ENCODE results near the gene PITPNM1. TPM values are rescaled to one million over a fixed set of nuclear protein-coding genes. Genes with fewer than 3 reads are reported as not detected.

PITPNM1 gene
- total RNA-seq, 1 experiment from 2014 or later = 70.4 TPM

DNA sequence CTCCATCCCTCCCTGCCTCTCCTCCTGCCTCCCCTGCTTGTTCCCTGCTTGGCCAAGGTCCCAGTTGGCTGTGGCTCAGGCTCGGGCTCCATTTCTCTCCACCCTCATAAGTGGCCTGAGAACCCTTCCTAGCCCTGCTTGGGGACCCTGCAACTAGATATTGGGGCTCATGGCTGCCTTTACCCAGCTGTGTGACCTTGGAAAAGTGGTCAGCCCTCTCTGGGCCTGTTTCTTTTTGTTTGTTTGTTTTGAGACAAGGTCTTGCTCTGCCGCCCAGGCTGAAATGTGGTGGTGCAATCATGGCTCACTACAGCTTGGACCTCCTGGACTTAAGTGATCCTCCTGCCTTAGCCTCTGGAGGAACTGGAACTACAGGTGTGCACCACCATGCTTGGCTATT, 38.4 kb upstream of the PITPNM1 start:
- BruUV-seq (replicated peaks) = no TSS peak

DNA sequence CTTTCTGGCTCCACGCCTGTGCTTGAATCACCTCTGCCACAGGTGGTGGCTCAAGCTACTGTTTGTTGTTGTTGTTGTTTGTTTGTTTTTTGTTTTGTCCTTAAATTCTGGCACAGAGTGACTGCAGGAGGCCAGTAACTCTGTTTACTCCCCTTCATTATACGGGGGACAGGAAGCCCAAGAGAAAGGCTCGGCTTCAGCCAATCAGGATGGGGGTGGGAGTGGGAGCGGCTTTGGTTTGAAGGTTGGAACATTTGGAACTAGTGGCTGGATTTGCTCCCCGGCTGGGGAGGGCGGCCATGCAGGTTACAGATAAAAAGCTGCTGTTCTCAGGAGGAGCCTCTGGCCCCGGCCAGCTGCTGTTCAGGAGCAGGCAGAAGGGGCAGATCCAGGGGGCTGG, 37.8 kb upstream of the PITPNM1 start:
- POLR2A ChIA-PET = no interaction called here
- Histone ChIP-seq H3K27me3 (ENCODE audit: control insufficient read depth, insufficient read depth, low read length) (no peaks in the 10 kb centered on the region), H3K36me3 (ENCODE audit: control insufficient read depth, insufficient read depth, low read length) (no peaks in the 10 kb centered on the region), H3K4me3 (ENCODE audit: low read depth in 2 of 2, low read length in 2 of 2) (no peak overlapping the region), H3K4me1 (ENCODE audit: control insufficient read depth, insufficient read depth, low read length) (peaks cover 3% of the 10 kb centered on the region; the same call in 1 of the 2 replicates), H3K27ac (ENCODE audit: low read length) (no peak overlapping the region), H3K9me3 (ENCODE audit: control insufficient read depth, insufficient read depth, low read depth, low read length) (no peaks in the 10 kb centered on the region)
- CTCF ChIA-PET = no interaction called here
- in situ Hi-C loops (cut with HindIII; ENCODE audit: low pct_unique_long_range_greater_than_20kb, low sequenced_read_pairs) = no loop called here
- TF ChIP-seq POLR2AphosphoS5 (IDR thresholded peaks at IDR 0.05; ENCODE audit: low read depth, low read length) = no peak
- TF ChIP-seq, protein P1, sequence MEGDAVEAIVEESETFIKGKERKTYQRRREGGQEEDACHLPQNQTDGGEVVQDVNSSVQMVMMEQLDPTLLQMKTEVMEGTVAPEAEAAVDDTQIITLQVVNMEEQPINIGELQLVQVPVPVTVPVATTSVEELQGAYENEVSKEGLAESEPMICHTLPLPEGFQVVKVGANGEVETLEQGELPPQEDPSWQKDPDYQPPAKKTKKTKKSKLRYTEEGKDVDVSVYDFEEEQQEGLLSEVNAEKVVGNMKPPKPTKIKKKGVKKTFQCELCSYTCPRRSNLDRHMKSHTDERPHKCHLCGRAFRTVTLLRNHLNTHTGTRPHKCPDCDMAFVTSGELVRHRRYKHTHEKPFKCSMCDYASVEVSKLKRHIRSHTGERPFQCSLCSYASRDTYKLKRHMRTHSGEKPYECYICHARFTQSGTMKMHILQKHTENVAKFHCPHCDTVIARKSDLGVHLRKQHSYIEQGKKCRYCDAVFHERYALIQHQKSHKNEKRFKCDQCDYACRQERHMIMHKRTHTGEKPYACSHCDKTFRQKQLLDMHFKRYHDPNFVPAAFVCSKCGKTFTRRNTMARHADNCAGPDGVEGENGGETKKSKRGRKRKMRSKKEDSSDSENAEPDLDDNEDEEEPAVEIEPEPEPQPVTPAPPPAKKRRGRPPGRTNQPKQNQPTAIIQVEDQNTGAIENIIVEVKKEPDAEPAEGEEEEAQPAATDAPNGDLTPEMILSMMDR (IDR thresholded peaks at IDR 0.05) = no peak
- TF ChIP-seq SIN3A (IDR thresholded peaks at IDR 0.05; ENCODE audit: borderline replicate concordance, insufficient read depth, low read depth, low read length) = no peak
- TF ChIP-seq, protein P2, sequence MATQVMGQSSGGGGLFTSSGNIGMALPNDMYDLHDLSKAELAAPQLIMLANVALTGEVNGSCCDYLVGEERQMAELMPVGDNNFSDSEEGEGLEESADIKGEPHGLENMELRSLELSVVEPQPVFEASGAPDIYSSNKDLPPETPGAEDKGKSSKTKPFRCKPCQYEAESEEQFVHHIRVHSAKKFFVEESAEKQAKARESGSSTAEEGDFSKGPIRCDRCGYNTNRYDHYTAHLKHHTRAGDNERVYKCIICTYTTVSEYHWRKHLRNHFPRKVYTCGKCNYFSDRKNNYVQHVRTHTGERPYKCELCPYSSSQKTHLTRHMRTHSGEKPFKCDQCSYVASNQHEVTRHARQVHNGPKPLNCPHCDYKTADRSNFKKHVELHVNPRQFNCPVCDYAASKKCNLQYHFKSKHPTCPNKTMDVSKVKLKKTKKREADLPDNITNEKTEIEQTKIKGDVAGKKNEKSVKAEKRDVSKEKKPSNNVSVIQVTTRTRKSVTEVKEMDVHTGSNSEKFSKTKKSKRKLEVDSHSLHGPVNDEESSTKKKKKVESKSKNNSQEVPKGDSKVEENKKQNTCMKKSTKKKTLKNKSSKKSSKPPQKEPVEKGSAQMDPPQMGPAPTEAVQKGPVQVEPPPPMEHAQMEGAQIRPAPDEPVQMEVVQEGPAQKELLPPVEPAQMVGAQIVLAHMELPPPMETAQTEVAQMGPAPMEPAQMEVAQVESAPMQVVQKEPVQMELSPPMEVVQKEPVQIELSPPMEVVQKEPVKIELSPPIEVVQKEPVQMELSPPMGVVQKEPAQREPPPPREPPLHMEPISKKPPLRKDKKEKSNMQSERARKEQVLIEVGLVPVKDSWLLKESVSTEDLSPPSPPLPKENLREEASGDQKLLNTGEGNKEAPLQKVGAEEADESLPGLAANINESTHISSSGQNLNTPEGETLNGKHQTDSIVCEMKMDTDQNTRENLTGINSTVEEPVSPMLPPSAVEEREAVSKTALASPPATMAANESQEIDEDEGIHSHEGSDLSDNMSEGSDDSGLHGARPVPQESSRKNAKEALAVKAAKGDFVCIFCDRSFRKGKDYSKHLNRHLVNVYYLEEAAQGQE (IDR thresholded peaks at IDR 0.05; ENCODE audit: insufficient read depth in 1 of 2, low read depth in 2 of 2, low read length in 1 of 2) = no peak
- TF ChIP-seq TCF7L2 (IDR thresholded peaks at IDR 0.05; ENCODE audit: low read depth, low read length) = no peak
- intact Hi-C loops (cut with micrococcal nuclease; ENCODE audit: unreplicated experiment) = no loop called here
- ATAC-seq = no peak; the same call in 1 of the 2 replicates
- no TSS peak for BruUV-seq (replicated peaks)
- no peak for DNase-seq (ENCODE audit: low read depth, low spot score)

More for the DNA sequence above, 38.4 kb upstream of the PITPNM1 start:
- in situ Hi-C loops (cut with HindIII; ENCODE audit: low pct_unique_long_range_greater_than_20kb, low sequenced_read_pairs) (no loop called here), intact Hi-C loops (cut with micrococcal nuclease; ENCODE audit: unreplicated experiment) (no loop called here)
- TF ChIP-seq, protein P2 (IDR thresholded peaks at IDR 0.05; ENCODE audit: insufficient read depth in 1 of 2, low read depth in 2 of 2, low read length in 1 of 2) = no peak
- TF ChIP-seq TCF7L2 (IDR thresholded peaks at IDR 0.05; ENCODE audit: low read depth, low read length) = no peak
- TF ChIP-seq, protein P1 (IDR thresholded peaks at IDR 0.05) = no peak
- no peak for TF ChIP-seq POLR2AphosphoS5 (IDR thresholded peaks at IDR 0.05; ENCODE audit: low read depth, low read length)
- no peak for TF ChIP-seq SIN3A (IDR thresholded peaks at IDR 0.05; ENCODE audit: borderline replicate concordance, insufficient read depth, low read depth, low read length)
- no peak overlapping the region for H3K4me3 ChIP-seq (ENCODE audit: low read depth in 2 of 2, low read length in 2 of 2)
- H3K36me3 ChIP-seq (ENCODE audit: control insufficient read depth, insufficient read depth, low read length) = no peaks in the 10 kb centered on the region
- ATAC-seq (no peak), DNase-seq (ENCODE audit: low read depth, low spot score) (no peak)
- no peaks in the 10 kb centered on the region for H3K9me3 ChIP-seq (ENCODE audit: control insufficient read depth, insufficient read depth, low read depth, low read length)
- peaks cover 3% of the 10 kb centered on the region; the same call in 1 of the 2 replicates for H3K4me1 ChIP-seq (ENCODE audit: control insufficient read depth, insufficient read depth, low read length)
- H3K27ac ChIP-seq (ENCODE audit: low read length) = no peak overlapping the region
- no peaks in the 10 kb centered on the region for H3K27me3 ChIP-seq (ENCODE audit: control insufficient read depth, insufficient read depth, low read length)
- CTCF ChIA-PET = no interaction called here
- POLR2A ChIA-PET = no interaction called here

Data from Panc1 (cell line).